NCI-H187 (cell line): Measurements from ENCODE around the gene ACCS.

Experiments
- DNase-seq, 2 experiments: peaks; one replicate each; lab custom pipeline; 2025; lab: John Stamatoyannopoulos, UW

ACCS gene

GRCh38 chr11:44090539-44090938 lies 24.5 kb downstream of the ACCS start:
- DNase-seq, result no peak

DNA sequence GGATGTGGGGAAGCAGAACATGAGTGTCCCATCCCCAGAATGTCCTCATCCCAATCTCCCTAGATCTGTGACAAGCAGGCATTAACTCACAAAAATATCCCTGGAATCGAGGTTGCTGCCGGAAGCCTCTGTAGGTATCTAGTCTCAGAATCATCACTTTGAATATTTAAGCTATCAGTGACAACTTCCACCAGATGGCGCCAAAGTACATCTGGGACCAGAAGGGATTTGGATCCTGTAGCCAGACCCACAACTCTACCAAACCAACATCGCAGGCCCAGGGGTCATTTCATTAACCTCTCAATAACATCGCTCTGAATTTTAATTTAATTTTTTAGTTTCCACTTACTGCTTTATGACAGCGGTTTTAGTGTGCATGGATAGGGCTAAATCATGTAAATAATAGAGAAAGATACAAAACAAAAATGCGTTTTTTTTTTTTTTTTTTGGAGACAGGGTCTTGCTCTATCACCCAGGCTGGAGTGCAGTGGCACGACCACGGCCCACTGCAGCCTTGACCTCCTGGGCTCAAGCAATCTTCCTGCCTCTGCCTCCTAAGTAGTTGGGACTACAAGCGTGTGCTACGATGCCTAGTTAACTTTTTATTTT lies 28.3 kb downstream of the ACCS start:
- peak; percentile 37 to 73 for DNase-seq

- peak; percentile 66 to 77 for DNase-seq
Measured at GRCh38 chr11:44095506-44096359, 29.7 kb downstream of the ACCS start, which contains the start of gene EXT2. Gene EXT2 (plus strand): TSS chr11:44095678. CDS start chr11:44107713, 12,035 bp downstream.

- no peak for DNase-seq
Measured at GRCh38 chr11:44096360-44097185, 30.5 kb downstream of the ACCS start.

DNA sequence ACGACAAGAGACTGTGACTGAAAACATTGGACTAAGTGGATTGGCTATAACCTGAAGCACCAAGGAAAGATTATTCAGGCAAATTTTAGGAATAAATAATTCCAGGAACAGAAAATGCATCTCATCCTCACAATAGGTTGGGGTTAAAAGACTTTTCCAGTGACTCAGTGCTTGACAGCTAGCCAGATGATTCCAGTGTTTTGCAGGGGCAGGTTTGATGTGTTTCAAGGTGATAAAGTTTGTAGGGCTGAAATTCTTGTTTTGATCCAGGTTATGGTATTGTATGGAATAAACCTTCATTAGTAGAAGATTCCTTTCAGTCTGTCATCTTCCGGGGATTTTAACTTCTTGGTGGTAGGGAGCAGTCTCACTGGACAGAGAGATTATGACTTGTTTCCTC lies 31.8 kb downstream of the ACCS start:
- no peak for DNase-seq

DNA sequence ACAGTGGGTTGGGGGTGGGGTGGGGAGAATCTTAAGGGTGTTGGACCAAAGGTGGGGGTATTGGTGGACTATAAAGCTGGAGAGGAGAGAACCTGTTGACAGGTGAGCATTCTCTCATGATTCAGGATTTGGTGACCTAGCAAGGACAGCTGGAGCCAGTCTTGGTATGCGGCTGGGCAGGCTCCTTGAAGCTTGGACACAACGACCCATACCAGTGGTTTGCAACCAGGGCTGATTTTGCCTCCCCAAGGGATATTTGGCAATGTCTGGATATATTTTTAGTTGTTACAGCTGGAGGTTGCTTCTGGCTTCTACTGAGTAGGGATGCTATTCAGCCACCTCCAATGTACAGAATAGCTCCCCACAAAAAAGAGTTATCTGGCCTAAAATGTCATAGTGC lies 35.0 kb downstream of the ACCS start:
- DNase-seq, result no peak

DNA sequence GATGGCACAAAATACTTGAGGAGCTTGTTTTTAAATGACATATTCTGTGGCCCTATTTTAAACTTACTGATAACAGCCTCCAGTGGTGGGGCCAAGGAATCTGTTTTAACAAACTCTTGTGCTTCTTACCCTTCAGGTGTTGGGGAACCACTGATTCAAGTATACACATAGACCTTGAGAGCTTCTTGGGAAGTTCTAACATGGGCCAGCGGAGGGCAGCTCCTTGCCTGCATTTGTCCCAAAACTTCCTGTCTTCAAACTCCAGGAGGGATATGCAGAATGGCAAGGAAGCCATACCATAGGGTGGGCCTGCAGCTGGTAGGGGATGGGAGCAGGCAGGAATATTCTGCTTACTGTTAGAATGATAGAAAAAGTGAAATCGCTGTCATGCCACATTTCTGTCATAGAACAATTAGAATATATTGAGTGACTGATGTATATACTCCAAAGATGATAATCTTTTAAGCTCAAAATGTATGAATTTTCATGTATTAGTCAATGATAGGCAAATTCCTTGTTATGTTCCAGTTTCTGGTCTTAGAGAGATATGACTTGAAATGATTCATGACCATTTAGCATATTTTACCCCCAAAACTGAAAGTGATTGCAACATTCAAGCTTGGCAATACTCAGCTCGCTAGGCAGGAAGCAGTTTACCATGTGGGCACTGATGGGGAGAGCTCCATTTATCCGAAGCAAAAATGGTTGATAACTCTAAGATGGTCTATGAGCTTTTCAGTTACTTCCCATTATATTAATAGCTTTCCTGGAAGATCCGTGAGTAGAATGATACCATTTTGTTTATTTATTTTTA lies 38.6 kb downstream of the ACCS start:
- DNase-seq, result no peak

- no peak for DNase-seq
Measured at GRCh38 chr11:44108260-44108659, 42.2 kb downstream of the ACCS start.

- DNase-seq, result no peak
Measured at GRCh38 chr11:44110231-44110679, 44.2 kb downstream of the ACCS start.

DNA sequence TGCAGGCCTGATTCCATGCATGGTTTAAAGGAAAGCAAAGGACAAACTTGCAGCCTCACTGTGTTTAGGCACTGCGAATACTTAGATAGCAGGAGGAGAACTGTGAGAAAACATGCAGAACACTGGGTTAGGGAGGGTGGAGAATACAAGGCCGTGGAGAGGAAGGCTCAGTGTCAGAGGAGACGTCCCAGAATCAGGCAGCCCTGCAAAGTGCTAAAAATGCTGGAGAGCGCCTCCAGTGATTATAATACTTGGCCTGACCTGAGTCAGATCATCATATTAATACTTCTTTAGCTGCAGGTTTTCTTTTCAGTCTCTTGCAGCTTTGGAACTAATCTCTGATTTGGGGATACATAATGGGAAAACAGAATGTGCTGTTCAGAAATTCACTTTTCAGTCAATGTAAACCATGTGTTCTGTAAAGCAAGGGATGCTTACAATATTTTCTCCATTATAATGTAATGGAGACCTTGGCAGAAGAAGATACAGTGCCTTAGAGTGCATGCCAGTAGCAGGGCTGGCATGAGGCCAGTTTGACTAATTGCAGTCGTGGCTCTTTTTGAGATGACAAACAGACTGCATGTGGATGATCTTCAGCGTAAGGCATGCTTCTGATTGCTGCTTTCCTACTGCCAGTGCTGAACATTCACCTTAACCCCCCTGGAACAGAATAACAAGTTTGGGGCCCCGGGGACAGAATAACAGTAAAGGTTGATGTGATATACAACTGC lies 46.2 kb downstream of the ACCS start:
- no peak for DNase-seq

DNA sequence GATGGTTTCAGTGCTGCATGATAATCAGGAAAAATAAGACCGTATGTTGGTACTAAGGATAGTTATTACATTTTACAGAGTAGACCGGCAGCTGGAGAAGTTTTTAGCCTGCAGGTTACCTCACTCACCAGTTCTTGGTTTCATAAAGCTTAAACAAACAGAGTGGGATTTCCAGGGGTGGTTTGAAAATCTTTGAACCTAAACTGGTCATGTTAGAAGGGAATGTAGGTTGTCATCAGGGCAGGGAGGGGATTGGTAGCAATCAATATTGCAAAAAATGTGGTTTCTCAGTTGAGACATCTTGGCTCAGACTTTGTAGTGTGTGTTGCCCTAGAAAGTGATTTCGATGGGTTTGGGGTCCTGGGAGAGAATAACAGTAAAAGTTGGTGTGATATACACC lies 46.9 kb downstream of the ACCS start:
- DNase-seq, result no peak

DNA sequence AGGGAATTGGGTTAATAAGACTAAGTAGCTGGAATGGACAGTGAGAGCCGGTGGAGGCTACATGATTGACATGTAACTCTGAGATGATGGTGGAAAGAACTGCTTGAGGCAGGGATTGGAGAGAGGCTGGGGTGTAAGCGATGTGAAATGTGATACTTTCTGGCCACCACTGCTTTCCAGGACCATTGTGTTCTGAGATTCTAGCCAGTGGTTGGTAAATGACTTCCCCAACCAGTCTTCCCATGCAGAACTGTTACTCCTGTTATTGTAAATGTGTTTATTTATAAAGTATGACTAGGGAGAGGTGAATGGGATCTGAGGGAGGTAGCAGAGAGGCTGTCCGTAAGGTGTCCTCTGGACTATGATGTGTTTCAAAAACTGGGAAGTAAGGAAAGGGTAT lies 47.5 kb downstream of the ACCS start:
- no peak for DNase-seq

DNA sequence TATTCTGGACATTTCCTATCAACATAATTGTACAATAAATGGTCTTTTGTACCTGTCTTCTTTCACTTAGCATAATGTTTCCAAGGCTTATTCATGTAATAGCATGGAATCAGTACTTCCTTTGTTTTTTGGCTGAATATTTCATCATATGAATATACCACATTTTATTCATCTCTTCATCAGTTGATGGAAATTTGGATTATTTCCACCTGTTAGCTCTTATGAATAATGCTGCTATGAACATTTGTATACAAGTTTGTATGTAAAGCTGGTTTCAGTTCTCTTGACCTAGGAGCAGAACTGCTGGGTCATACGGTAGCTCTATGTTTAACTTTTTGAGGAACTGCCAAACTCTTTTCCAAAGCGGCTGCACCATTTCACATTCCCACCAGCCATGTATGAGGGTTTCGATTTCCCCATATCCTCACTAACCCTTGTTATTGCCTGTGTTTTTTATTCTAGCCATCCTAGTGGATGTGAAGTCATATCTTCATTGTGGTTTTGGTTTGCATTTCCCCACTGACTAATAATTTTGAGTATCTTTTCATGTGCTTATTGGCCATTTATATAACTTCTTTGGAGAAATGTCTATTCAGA lies 50.3 kb downstream of the ACCS start:
- DNase-seq, result no peak

GRCh38 chr11:44120169-44120568 lies 54.1 kb downstream of the ACCS start:
- DNase-seq, result no peak

- no peak for DNase-seq
Measured at GRCh38 chr11:44125598-44125997, 59.5 kb downstream of the ACCS start.

DNA sequence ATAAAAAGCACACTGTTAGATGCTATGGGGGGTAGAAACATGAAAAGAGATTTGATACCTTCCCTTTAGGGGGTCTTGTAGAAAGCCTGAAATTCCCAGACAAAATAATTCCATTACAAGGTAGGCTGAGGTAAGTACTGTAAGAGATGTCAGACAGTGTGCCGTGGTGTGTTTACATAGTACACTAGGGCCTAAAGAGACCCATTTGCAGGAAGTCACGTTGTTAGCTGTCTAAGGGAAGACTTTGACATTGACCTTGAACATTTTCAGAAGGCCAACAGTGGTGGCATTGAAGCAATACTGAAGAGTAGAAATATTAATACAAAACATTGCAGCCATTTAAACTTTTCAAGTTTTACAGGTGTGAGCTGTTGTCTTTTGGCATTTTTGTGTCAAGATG lies 60.2 kb downstream of the ACCS start:
- no peak for DNase-seq

GRCh38 chr11:44127130-44127529 lies 61.1 kb downstream of the ACCS start:
- DNase-seq, result no peak

DNA sequence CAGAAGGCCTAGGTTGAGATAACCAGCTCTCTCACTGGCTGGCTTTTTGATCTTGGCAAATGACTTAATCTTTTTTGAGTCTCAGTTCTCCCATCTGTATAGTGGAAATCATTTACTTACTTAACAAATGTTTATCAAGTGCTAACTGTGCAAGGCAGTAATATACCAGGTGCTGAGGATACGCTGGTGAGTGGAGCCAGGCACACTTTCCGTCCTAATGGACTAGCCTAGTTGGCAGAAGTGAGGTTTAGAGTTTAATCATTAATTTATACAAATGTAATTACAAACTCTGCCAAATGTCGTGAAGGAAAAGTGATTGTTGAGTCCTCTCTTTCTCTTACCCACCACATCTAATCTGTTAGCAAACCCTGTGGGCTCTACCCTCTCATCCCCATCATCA lies 62.7 kb downstream of the ACCS start:
- no peak for DNase-seq

DNA sequence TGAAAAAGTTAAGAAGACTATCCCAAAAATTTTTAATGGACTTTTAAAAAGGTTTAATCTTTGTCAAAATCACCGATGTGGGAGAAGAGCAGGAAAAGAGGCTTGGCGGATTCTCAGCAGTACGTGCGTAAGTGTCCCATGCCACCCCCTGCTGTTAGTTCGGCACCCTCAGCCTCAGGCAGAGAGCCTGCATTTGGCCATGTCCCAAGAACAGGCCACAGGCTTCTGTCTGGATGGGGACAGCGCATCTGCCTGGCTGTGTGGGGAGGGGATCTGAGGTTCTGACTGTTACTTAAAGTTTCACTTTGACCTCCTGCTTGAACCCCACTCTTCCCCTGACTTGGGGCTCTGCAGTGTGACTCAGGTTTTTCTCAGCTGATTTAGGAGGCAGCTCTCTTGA lies 64.7 kb downstream of the ACCS start:
- DNase-seq, result no peak

GRCh38 chr11:44133335-44133946 lies 67.4 kb downstream of the ACCS start:
- no peak for DNase-seq
